Left ventricle myocardium inferior (tissue), 1 donor: ENCODE data around the gene B4GALNT1. TPM values are rescaled to one million over a fixed set of nuclear protein-coding genes. Genes with fewer than 3 reads are reported as not detected.

Experiments used
- DNase-seq: peaks from one replicate; pipeline ENCODE4 v3.0.0-alpha.2; 2020
- H3K27ac ChIP-seq: fragments of 200-600 bp; replicated peaks from 2 replicates; pipeline ENCODE4 v1.8.0; 2021
- H3K27me3 ChIP-seq: fragments of 200-600 bp; 2 replicates; pipeline ENCODE4 v1.8.0; 2021; ENCODE audit warnings: low read depth
- H3K36me3 ChIP-seq: fragments of 200-600 bp; 2 replicates; pipeline ENCODE4 v1.8.0; 2021
- H3K4me1 ChIP-seq: fragments of 200-600 bp; 2 replicates; pipeline ENCODE4 v1.8.0; 2021
- H3K4me3 ChIP-seq: fragments of 200-600 bp; 2 replicates; pipeline ENCODE4 v1.8.0; 2021; ENCODE audit warnings: mild to moderate bottlenecking, moderate library complexity
- H3K9me3 ChIP-seq: fragments of 200-600 bp; replicated peaks from 2 replicates; pipeline ENCODE4 v1.8.0; 2021
- CTCF ChIP-seq: fragments of 200-600 bp; IDR thresholded peaks from 2 replicates; pipeline ENCODE4 v1.8.0; 2021; ENCODE audit warnings: antibody characterized with exemption, mild to moderate bottlenecking, borderline replicate concordance
- intact Hi-C: fragments of 100-400 bp; cut with micrococcal nuclease; formaldehyde crosslinking; loops from one replicate; pipeline ENCODE4 v1.11.0; 2022
- total RNA-seq: library from RNA; stranded (reverse); fragmentation: NEBNext Ultra II Directional; extraction: Animal tissue kit (Norgen Biotek cat#: 25700); gene quantifications from one replicate; pipeline ENCODE4 v1.2.1, GENCODE V29; 2021
- donor health status: DM: no; HTN: yes; CAD: no; lungs with severe emphysema.

The B4GALNT1 gene
- total RNA-seq, 1 donor from 2014 or later, result 4.7 TPM

GRCh38 chr12:57600395-57600794 is 32.6 kb downstream of the B4GALNT1 start:
- H3K27ac ChIP-seq, result no peak overlapping the region
- peaks cover 25% of the 10 kb centered on the region for H3K4me1 ChIP-seq
- peaks cover 63% of the 10 kb centered on the region for H3K36me3 ChIP-seq
- H3K4me3 ChIP-seq, result no peak overlapping the region
- intact Hi-C loops, result no loop called here
- H3K27me3 ChIP-seq, result no peaks in the 10 kb centered on the region
- TF ChIP-seq CTCF, result no peak
- no peaks in the 10 kb centered on the region for H3K9me3 ChIP-seq
- DNase-seq, result no peak

GRCh38 chr12:57593187-57593586 is 39.8 kb downstream of the B4GALNT1 start:
- H3K27ac ChIP-seq, result no peak overlapping the region
- H3K9me3 ChIP-seq, result no peaks in the 10 kb centered on the region
- DNase-seq, result no peak
- no peak for TF ChIP-seq CTCF
- no peak overlapping the region for H3K4me3 ChIP-seq
- H3K4me1 ChIP-seq, result peaks cover 26% of the 10 kb centered on the region
- peaks cover 36% of the 10 kb centered on the region for H3K36me3 ChIP-seq
- peaks cover 3% of the 10 kb centered on the region for H3K27me3 ChIP-seq
- intact Hi-C loops, result no loop called here

- no peak for DNase-seq
- H3K4me1 ChIP-seq, result peaks cover 26% of the 10 kb centered on the region
- intact Hi-C loops, result no loop called here
- H3K27me3 ChIP-seq, result peaks cover 9% of the 10 kb centered on the region
- H3K9me3 ChIP-seq, result no peaks in the 10 kb centered on the region
- no peak for TF ChIP-seq CTCF
- H3K4me3 ChIP-seq, result peak overlapping the region; percentile 88
- H3K27ac ChIP-seq, result no peak overlapping the region
- peaks cover 31% of the 10 kb centered on the region for H3K36me3 ChIP-seq
Measured at GRCh38 chr12:57592551-57593165, 40.3 kb downstream of the B4GALNT1 start.

- no peak for DNase-seq
- Histone ChIP-seq H3K27me3 (peaks cover 17% of the 10 kb centered on the region), H3K9me3 (no peaks in the 10 kb centered on the region), H3K36me3 (peaks cover 24% of the 10 kb centered on the region), H3K4me1 (peaks cover 26% of the 10 kb centered on the region), H3K4me3 (peak overlapping the region; percentile 88), H3K27ac (peak overlapping the region; percentile 82)
- intact Hi-C loops, result no loop called here
- TF ChIP-seq CTCF, result no peak
Measured at GRCh38 chr12:57591782-57592325, 41.1 kb downstream of the B4GALNT1 start.

GRCh38 chr12:57590864-57591781 is 41.9 kb downstream of the B4GALNT1 start, which contains the start of gene PIP4K2C:
PIP4K2C (plus strand) TSS chr12:57591192; CDS start chr12:57591290, 98 bp downstream.
- peak within 1 kb of the TSS; percentile 88 for H3K4me3 ChIP-seq
- H3K4me1 ChIP-seq, result peaks cover 26% of the 10 kb centered on the region
- no peaks in the 10 kb centered on the region for H3K9me3 ChIP-seq
- TF ChIP-seq CTCF, result no peak
- H3K36me3 ChIP-seq, result peaks cover 17% of the 10 kb centered on the region
- DNase-seq, result peak; percentile 81
- H3K27ac ChIP-seq, result peak within 1 kb of the TSS; percentile 82
- peaks cover 23% of the 10 kb centered on the region for H3K27me3 ChIP-seq
- intact Hi-C loops, result no loop called here
